AG10803 (cell line): Measurements from ENCODE around the gene CFAP43.

Experiments
- DNase-seq: peaks from one replicate; pipeline ENCODE4 v3.0.0; 2010; ENCODE audit warnings: low read depth
- H3K4me3 ChIP-seq: 2 replicates; pipeline ENCODE4 v1.5.1; 2011; ENCODE audit warnings: mild to moderate bottlenecking, low read length, control low read depth
- TF ChIP-seq, protein P1 (sequence below): conservative IDR thresholded peaks from 2 replicates; pipeline ENCODE4 v1.5.1; 2011; ENCODE audit warnings: mild to moderate bottlenecking, low read length, control low read depth, inconsistent platforms

The CFAP43 gene

DNA sequence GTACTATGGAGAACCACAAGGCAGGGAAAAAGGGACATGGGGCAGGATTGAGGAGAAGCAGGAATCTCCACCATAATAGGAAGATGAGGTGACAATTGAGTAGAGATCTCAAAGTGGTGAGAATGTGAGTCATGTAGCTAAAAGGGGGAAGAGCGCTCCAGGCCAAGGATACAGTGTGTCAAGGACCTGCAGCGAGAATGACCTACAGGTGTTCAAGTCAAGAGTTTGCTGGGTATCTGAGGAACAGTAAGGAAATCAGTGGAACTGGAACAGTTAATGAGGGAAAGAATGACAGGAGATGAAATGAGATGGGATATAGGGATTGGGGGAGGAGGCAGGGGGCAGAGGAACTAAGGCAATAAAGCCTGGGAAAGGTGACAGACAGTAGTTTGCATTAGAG lies 76.6 kb downstream of the CFAP43 start:
- no peak for DNase-seq
- TF ChIP-seq, protein P1, sequence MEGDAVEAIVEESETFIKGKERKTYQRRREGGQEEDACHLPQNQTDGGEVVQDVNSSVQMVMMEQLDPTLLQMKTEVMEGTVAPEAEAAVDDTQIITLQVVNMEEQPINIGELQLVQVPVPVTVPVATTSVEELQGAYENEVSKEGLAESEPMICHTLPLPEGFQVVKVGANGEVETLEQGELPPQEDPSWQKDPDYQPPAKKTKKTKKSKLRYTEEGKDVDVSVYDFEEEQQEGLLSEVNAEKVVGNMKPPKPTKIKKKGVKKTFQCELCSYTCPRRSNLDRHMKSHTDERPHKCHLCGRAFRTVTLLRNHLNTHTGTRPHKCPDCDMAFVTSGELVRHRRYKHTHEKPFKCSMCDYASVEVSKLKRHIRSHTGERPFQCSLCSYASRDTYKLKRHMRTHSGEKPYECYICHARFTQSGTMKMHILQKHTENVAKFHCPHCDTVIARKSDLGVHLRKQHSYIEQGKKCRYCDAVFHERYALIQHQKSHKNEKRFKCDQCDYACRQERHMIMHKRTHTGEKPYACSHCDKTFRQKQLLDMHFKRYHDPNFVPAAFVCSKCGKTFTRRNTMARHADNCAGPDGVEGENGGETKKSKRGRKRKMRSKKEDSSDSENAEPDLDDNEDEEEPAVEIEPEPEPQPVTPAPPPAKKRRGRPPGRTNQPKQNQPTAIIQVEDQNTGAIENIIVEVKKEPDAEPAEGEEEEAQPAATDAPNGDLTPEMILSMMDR = no peak
- no peak overlapping the region for H3K4me3 ChIP-seq

DNA sequence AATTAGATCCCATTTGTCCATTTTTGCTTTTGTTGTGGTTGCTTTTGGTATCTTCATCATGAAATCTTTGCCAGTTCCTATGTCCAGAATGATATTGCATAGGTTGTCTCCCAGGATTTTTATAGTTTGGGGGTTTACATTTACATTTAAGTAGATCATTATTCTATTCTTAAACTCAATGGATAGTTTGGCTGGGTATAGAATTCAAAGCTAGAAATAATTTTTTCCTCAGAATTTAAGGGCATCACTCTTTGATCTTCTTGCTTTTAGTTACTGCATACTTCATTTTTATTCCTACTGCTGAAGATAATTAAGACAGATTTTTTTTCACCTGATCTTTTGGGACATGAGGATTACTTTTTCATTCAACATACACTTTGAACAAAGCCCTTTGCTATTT lies 80.4 kb downstream of the CFAP43 start:
- TF ChIP-seq, protein P1 = no peak
- H3K4me3 ChIP-seq = no peak overlapping the region
- DNase-seq = no peak

DNA sequence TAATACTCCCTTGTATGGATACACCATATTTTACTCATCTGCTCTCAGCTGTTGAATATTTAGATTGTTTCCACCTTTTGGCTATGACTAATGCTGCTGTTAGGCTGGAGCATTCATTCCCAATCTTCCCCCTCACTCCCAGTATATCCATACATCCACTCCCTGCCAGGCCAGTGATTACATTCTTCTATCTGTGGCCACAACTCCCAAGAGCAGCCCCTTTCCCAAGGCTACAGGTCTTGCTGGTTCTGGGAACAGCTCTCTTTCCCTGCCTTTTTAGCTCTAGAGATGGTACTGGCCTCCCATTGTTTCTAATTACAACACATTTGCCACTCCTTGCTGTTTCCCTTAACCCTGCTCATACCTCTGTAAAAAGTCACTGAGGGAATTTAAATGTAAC lies 82.0 kb downstream of the CFAP43 start:
- TF ChIP-seq, protein P1 = no peak
- no peak overlapping the region for H3K4me3 ChIP-seq
- no peak for DNase-seq

DNA sequence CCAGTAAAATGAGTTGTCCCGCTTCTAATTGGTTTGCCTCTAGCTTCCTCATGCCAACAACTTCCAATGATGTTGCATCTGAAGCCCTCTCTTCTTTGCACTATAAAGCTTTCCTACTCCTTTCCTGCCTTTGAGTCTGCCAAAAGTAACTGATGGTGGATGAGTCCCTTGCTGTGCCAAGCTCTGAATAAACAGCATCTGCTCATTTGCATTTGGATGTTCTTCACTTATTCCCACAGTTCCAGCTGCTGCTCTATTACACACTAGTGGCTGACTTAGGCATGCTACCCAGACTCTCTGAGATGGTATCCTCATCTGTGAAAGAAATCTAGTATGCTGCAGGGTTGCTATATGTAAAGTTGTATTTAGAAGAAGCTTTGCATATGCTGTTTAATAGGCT lies 85.3 kb downstream of the CFAP43 start:
- TF ChIP-seq, protein P1 = no peak
- no peak for DNase-seq
- no peak overlapping the region for H3K4me3 ChIP-seq

DNA sequence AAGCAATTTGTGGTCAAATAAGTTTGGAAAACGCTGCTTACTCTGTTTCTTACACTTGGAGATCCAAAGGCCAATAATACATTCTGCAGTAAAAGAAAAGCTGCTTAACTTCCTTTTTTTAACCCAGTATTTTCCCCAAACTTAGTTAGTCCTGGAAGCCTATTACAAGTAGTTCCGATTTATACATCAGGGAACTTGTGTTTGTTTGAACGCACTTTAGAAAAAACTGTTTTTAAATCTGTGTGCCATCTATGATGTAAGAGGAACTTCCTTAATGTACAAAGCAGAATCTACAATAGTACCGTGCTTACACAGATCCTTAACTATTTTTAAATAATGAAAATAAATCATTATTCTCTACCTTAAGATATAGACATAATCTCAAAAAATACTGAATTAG lies 87.2 kb downstream of the CFAP43 start:
- H3K4me3 ChIP-seq = no peak overlapping the region
- TF ChIP-seq, protein P1 = no peak
- no peak for DNase-seq

DNA sequence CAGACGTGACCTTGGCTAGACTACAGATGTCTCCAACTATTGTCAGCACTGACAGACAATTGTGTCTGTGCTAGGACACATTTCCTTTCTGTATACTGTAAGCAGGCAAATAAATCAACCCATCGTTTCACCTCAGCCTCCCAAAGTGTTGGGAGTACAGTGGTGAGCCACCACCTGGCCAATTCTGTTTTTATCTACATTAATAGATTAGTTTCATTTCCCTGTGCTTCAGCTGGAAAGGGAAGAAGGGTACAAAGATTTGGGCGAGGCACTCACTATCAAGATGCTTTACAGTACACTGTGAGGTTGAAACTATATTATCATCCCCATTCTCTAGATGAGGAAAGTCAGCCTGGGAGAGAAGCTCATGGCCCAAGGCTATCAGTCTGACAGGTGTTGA lies 88.3 kb downstream of the CFAP43 start:
- H3K4me3 ChIP-seq = no peak overlapping the region
- TF ChIP-seq, protein P1 = no peak
- no peak for DNase-seq

DNA sequence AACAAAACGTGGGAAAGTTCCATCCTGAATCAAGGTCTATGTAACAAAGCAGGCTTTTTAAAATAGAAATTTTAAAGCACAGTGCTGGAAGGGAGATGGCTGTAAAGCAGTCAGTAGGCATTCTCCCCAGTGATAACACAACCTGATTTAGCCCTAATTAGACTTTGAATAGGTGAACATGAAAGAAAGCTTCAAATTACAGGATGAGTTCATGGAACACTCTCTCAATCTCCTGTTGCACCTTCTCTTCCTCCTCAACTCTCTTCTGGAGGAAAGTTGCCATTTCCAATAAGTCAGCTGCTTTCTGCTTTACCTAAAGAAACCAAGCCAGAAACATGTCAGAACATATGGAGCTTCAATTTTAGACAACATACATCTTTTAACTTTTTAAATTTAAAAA lies 90.1 kb downstream of the CFAP43 start:
- no peak overlapping the region for H3K4me3 ChIP-seq
- DNase-seq = no peak
- TF ChIP-seq, protein P1 = no peak
